SK-N-SH (cell line): ENCODE data around the gene DVL1. TPM values are rescaled to one million over a fixed set of nuclear protein-coding genes. Genes with fewer than 3 reads are reported as not detected.

Experiments used
- CTCF ChIA-PET: fragments of 300-600, 350-600 bp; formaldehyde crosslinking; extraction: SDS; loops from one replicate; lab custom pipeline; 2021; lab: Yijun Ruan, JAX
- POLR2A ChIA-PET: fragments of 350-600 bp; sonication (Branson Sonifier 250); formaldehyde crosslinking; extraction: SDS; loops from one replicate; lab custom pipeline; 2020; ENCODE audit warnings: antibody characterized with exemption, inconsistent platforms; lab: Yijun Ruan, JAX
- DNase-seq: peaks from one replicate; pipeline ENCODE4 v3.0.0; 2012
- H2AFZ ChIP-seq: fragments of 200-600 bp; sonication (generic); 2 replicates; pipeline ENCODE4 v1.8.1; 2016; ENCODE audit warnings: antibody characterized with exemption, mild to moderate bottlenecking, low read depth
- H3F3A ChIP-seq: fragments of 200-600 bp; sonication (generic); replicated peaks from 2 replicates; pipeline ENCODE3; 2016; ENCODE audit warnings: antibody characterized with exemption, mild to moderate bottlenecking; ENCODE audit not compliant: insufficient read depth
- H3K27ac ChIP-seq, 2 experiments: fragments of 200-500 bp in 1 of 2; fragments of 200-600 bp in 1 of 2; sonication (Bioruptor generic) in 1 of 2; sonication (generic), shearing (Covaris generic) in 1 of 2; 2 replicates each; pipeline versions ENCODE4 v1.5.1 to v1.6.1; 2014 to 2016; ENCODE audit warnings: low read depth in 2 of 2, inconsistent platforms in 1 of 2, low read length in 1 of 2, mild to moderate bottlenecking in 1 of 2, mixed read lengths in 1 of 2
- H3K27me3 ChIP-seq: fragments of 200-600 bp; sonication (generic), shearing (Covaris generic); 2 replicates; pipeline ENCODE4 v1.6.1; 2016; ENCODE audit warnings: mixed run types; ENCODE audit not compliant: insufficient read depth
- H3K36me3 ChIP-seq, 2 experiments: fragments of 200-500 bp in 1 of 2; fragments of 200-600 bp in 1 of 2; sonication (Bioruptor generic) in 1 of 2; sonication (generic) in 1 of 2; replicated peaks in 1 of 2; 2 replicates each; pipeline versions ENCODE3 to v1.5.1; 2014 to 2016; ENCODE audit warnings: low read length in 1 of 2, mild to moderate bottlenecking in 1 of 2; ENCODE audit not compliant: insufficient read depth in 2 of 2, control insufficient read depth in 1 of 2
- H3K4me1 ChIP-seq, 2 experiments: fragments of 200-500 bp in 1 of 2; fragments of 200-600 bp in 1 of 2; sonication (Bioruptor generic) in 1 of 2; sonication (generic), shearing (Covaris generic) in 1 of 2; 2 replicates each; pipeline versions ENCODE4 v1.5.1 to v1.6.1; 2014 to 2016; ENCODE audit warnings: low read depth in 1 of 2, low read length in 1 of 2, mixed run types in 1 of 2; ENCODE audit not compliant: insufficient read depth in 2 of 2, control insufficient read depth in 1 of 2
- H3K4me2 ChIP-seq: fragments of 200-600 bp; sonication (generic), shearing (Covaris generic); 2 replicates; pipeline ENCODE4 v1.6.1; 2017; ENCODE audit warnings: mixed run types
- H3K4me3 ChIP-seq, 2 experiments: fragments of 200-500 bp in 1 of 2; fragments of 200-600 bp in 1 of 2; sonication (Bioruptor generic) in 1 of 2; sonication (generic), shearing (Covaris generic) in 1 of 2; 2 replicates each; pipeline versions ENCODE4 v1.5.1 to v1.8.1; 2014 to 2016; ENCODE audit warnings: low read depth in 2 of 2, inconsistent platforms in 1 of 2, low read length in 1 of 2, mild to moderate bottlenecking in 1 of 2, mixed read lengths in 1 of 2, moderate library complexity in 1 of 2
- H3K79me2 ChIP-seq: fragments of 200-600 bp; sonication (generic); 2 replicates; pipeline ENCODE4 v1.8.1; 2017; ENCODE audit warnings: mild to moderate bottlenecking; ENCODE audit not compliant: insufficient read depth
- H3K9ac ChIP-seq: fragments of 200-600 bp; sonication (generic); 2 replicates; pipeline ENCODE4 v1.6.1; 2017; ENCODE audit warnings: mixed run types
- H3K9me2 ChIP-seq: fragments of 200-600 bp; sonication (generic); 2 replicates; pipeline ENCODE4 v1.6.1; 2017; ENCODE audit warnings: mixed run types
- H3K9me3 ChIP-seq: fragments of 200-600 bp; sonication (generic); 2 replicates; pipeline ENCODE4 v1.6.1; 2017; ENCODE audit warnings: mixed run types, mild to moderate bottlenecking, moderate library complexity
- H4K20me1 ChIP-seq: fragments of 200-600 bp; sonication (generic); 2 replicates; pipeline ENCODE4 v1.6.1; 2017; ENCODE audit warnings: mild to moderate bottlenecking, mixed run types; ENCODE audit not compliant: insufficient read depth
- GATA2 ChIP-seq: sonication (generic); formaldehyde crosslinking; IDR thresholded peaks from 2 replicates; pipeline ENCODE4 v1.5.0; 2020; ENCODE audit warnings: mild to moderate bottlenecking, missing genetic modification reagents
- IRF3 ChIP-seq: fragments of 150-350 bp; IDR thresholded peaks from 2 replicates; pipeline ENCODE4 v1.6.1; 2016; ENCODE audit warnings: mild to moderate bottlenecking, low read depth, low read length
- MAX ChIP-seq: IDR thresholded peaks from 2 replicates; pipeline ENCODE4 v1.4.0; 2012; ENCODE audit warnings: low read depth
- PBX3 ChIP-seq: IDR thresholded peaks from 2 replicates; pipeline ENCODE4; 2012
- RAD21 ChIP-seq: IDR thresholded peaks from 2 replicates; pipeline ENCODE4 v1.6.1; 2012; ENCODE audit warnings: mild to moderate bottlenecking, low read length
- RCOR1 ChIP-seq: fragments of 150-350 bp; IDR thresholded peaks from 2 replicates; pipeline ENCODE4 v1.6.1; 2017; ENCODE audit warnings: antibody characterized with exemption, low read length
- TEAD4 ChIP-seq: IDR thresholded peaks from 2 replicates; pipeline ENCODE4 v1.4.0; 2012; ENCODE audit warnings: mild to moderate bottlenecking, borderline replicate concordance; ENCODE audit not compliant: insufficient read depth
- YY1 ChIP-seq: IDR thresholded peaks from 2 replicates; pipeline ENCODE4 v1.4.0; 2012; ENCODE audit warnings: low read depth, mild to moderate bottlenecking
- WGBS: methylation state at CpG from one replicate; pipeline ENCODE4 v1.1.6; 2017; ENCODE audit warnings: low lambda C conversion rate; 5-methylcytosine and 5-hydroxymethylcytosine counted together
- polyA plus RNA-seq, 3 experiments: library from polyadenylated mRNA; depleted of rRNA; stranded (reverse); fragments of >200 nt; gene quantifications; 2 replicates each; pipeline ENCODE4 v1.2.3, GENCODE V29; 2012

The DVL1 gene
- polyA plus RNA-seq, 1 of the 3 experiments (the other 2 are of a cell fraction): 32.0 TPM

- 73% methylated on average over 5 of the region's 18 CpGs for whole genome bisulfite sequencing
- Histone ChIP-seq H3F3A (peaks cover 7% of the 10 kb centered on the region), H3K9me2 (no peaks in the 10 kb centered on the region), H3K79me2 (no peaks in the 10 kb centered on the region), H3K27me3 (no peaks in the 10 kb centered on the region), H2AFZ (no peak overlapping the region), H3K4me2 (no peak overlapping the region), H3K9me3 (no peaks in the 10 kb centered on the region), H3K27ac (peak overlapping the region in 1 of 2 experiments; percentile 98; a peak in 2 of 4 replicates), H3K9ac (no peak overlapping the region), H3K36me3 (no peaks in the 10 kb centered on the region), H3K4me1 (peaks cover 20 to 59% of the 10 kb centered on the region in 2 experiments; a peak in 3 of 4 replicates), H4K20me1 (no peaks in the 10 kb centered on the region), H3K4me3 (no peak overlapping the region)
- DNase-seq: no peak
- POLR2A ChIA-PET: no interaction called here
- CTCF ChIA-PET: interaction anchor here (3.6 kb wide), 1 partner anchor 13 kb away, joined by 37 read pairs; no protein-coding TSS in a partner anchor
- TF ChIP-seq RAD21 (no peak), MAX (no peak), YY1 (no peak), GATA2 (no peak)
Observed at GRCh38 chr1:1357871-1358432, 8.7 kb upstream of the DVL1 start.

GRCh38 chr1:1356796-1357401 lies 7.7 kb upstream of the DVL1 start:
- H3K36me3 ChIP-seq: no peaks in the 10 kb centered on the region
- no peaks in the 10 kb centered on the region for H3K9me3 ChIP-seq
- H3K4me1 ChIP-seq: peaks cover 20 to 63% of the 10 kb centered on the region in 2 experiments; a peak in 3 of 4 replicates
- H3K4me2 ChIP-seq: no peak overlapping the region
- TF ChIP-seq RCOR1 (no peak), IRF3 (no peak), PBX3 (0 out of 2 replicates have a peak, but pooled peaks have one; percentile 3), TEAD4 (no peak)
- TF ChIP-seq, all 33 proteins: peak for 1
- Histone ChIP-seq H3K79me2 (no peaks in the 10 kb centered on the region), H3K27ac (peak overlapping the region in 1 of 2 experiments; percentile 11; a peak in 1 of 4 replicates), H2AFZ (no peak overlapping the region), H3K9me2 (no peaks in the 10 kb centered on the region), H3F3A (peaks cover 9% of the 10 kb centered on the region), H3K27me3 (no peaks in the 10 kb centered on the region), H3K9ac (no peak overlapping the region), H4K20me1 (no peaks in the 10 kb centered on the region), H3K4me3 (no peak overlapping the region)
- ChIA-PET POLR2A (no interaction called here), CTCF (interaction anchor here (3.6 kb wide), 1 partner anchor 14 kb away, joined by 37 read pairs; no protein-coding TSS in a partner anchor)
- WGBS: no CpG with 5 or more reads among the region's 26 CpGs
- DNase-seq: no peak
